ENCODE results near the gene CDK9.

CDK9 gene

DNA sequence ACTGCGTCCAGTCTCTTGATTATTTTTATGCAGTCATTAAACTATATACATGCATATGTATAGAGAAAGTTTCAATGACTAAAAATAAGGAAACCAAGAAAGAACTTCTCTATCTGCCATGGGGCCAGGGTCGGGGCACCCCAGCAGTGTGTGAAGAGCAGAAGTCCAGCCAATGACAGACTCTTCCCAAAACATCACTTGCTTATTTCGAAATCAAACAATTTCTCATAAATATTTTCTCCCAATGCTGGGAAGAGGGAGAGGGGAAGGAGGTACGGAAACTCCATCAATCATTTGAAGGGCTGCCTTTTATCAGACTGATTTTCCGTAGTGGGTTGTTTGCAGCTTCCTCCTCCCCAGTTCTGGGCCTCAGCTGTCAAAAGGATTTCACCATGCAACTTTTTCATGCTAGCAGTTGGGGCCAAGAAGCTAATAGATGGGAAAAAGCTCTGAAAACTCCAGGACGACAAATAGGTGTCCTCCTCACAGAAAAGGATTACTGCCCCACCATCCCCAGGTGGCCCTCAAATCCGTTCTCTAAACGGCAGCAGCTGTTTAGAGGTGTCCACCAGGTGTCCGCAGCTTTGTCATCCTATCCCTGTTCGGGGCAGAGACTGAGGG, 16.2 kb downstream of the CDK9 start:
- in situ Hi-C loops (cut with MboI; ENCODE audit: low sequenced_read_pairs), result no loop called here

DNA sequence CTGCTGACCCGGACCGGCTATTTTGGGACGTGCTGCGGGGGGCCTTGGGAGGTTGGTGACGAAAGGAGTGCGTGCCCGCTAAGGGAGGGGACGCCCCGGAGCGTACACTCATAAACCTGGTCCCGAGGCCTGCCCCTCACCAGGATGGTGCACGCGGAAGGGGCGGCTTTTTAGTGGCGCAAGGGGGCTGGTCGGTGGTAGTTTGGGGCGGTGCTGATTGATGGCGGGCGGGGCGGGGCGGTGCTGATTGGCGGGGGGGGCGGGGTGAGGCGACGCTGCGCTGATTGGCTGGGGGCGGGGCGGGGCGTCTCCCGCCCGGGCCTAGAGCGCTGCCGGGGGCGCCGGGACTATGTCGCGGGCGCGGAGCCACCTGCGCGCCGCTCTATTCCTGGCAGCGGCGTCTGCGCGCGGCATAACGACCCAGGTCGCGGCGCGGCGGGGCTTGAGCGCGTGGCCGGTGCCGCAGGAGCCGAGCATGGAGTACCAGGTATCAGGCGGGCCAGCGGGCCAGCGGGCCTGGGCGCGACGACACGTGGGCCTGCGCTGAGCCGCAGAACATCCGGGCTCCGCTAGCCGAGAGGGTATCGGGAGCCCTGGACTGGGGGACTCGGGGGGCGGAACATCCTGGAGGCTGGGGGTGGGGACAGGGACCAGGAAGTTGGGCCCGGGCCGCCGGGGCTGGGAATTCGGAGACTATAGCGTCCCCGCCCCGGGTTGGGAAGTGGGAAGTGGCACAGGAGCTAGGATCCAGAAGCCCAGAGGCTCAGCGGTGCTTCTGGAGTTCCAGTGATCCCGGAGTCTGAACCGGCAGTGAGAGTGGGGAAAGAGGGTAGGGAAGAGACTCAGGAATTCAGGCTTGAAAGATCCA, 17.0 kb downstream of the CDK9 start, which contains the start of gene FPGS:
FPGS (plus strand) TSS at position 307 of the 868 bp plus-strand sequence; CDS start at position 350, 43 bp downstream.
- in situ Hi-C loops (cut with MboI; ENCODE audit: low sequenced_read_pairs), result no loop called here

DNA sequence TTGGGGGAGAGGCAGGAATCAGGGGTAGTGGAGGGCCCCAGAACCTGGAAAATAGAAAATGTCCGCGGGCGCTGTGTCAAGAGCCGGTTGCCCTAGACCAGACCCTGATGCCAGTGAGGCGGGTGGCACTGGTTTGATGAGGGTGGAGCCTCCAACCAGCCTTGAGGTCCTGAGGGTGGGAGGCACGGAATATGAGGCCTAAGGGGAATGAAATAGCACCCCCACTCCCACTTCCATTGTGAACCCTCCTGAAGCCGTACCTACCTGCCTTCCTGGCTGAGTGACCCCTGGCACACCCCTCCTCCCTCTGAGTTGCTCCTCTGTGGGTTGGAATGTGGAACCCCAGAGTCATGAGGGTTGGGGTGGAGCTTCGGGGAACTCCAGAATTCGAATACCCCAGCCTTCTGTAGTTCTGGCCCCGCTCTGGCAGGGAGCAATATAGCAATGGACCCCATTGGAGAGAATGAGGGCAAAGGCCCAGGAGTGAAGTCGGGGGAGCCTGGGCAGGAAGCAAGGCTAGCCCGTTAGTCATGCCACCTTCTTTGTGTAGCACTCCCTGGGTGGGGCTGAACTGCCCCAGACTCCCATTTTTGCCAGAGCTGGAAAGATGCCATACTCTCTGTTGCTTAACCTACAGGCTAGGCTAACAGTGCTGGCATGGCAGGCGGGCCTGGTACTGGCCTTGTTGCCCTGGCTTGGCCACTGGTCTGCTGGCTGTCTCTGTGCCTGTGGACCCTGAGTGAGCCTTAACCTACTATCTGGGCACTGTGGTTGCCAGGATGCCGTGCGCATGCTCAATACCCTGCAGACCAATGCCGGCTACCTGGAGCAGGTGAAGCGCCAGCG, 17.9 kb downstream of the CDK9 start:
- in situ Hi-C loops (cut with MboI; ENCODE audit: low sequenced_read_pairs), result no loop called here

DNA sequence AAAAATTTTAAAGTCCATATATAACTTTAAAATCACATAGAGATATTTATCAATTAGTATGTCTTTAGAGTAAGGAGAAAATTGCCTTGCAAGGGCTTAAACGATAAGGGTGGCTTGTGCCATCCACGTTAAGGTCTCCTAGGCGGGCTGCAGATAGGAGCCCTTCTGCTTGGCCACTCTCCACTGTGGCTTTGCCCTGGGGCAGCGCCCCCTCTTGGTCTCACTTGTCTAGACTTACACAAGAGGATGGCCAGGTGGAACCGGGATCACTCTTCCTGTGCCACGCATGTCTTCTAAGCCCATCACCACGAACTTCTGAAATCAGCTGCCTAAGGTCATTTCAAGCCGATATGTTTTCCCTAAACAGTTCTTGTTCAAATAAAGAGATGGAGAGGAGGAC, 19.8 kb downstream of the CDK9 start:
- in situ Hi-C loops (cut with MboI; ENCODE audit: low sequenced_read_pairs), result no loop called here

DNA sequence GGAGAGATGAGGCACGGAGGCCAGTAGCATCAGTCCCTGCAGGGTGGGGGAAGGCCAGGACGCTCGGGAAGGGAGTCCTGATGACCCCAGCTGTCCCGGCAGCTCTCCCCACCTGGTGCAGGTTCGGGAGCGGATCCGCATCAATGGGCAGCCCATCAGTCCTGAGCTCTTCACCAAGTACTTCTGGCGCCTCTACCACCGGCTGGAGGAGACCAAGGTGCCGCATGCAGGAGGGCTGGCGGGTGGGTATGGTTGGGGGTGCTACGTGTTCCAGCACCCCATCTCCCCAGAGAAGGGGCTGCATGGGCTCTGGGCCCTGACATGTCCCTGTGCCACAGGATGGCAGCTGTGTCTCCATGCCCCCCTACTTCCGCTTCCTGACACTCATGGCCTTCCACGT, 21.0 kb downstream of the CDK9 start:
- in situ Hi-C loops (cut with MboI; ENCODE audit: low sequenced_read_pairs), result no loop called here

DNA sequence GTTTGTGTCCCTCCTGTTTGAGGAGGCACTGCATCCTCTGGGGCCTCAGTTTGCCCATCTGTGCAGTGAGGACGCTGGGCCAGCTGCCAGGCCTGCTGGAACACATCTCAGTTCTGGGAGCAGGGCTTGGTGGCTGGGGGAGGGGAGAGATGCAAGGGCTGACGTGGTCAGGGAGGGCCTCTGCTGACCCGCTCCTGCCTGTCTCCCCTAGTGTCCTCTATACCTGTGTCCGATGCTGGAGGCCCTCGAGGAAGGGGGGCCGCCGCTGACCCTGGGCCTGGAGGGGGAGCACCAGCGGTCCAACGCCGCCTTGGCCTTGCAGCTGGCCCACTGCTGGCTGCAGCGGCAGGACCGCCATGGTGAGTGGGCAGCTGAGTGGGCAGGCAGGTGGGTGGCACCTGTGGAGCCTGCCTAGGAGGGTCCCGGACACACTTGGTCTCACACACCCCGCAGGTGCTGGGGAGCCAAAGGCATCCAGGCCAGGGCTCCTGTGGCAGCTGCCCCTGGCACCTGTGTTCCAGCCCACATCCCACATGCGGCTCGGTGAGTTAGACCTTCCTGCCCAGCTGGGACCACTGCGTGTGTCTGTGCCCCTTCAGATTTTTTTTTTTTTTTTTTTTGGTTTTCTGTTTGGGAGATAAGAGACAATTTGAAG, 22.6 kb downstream of the CDK9 start:
- in situ Hi-C loops (cut with MboI; ENCODE audit: low sequenced_read_pairs), result no loop called here

DNA sequence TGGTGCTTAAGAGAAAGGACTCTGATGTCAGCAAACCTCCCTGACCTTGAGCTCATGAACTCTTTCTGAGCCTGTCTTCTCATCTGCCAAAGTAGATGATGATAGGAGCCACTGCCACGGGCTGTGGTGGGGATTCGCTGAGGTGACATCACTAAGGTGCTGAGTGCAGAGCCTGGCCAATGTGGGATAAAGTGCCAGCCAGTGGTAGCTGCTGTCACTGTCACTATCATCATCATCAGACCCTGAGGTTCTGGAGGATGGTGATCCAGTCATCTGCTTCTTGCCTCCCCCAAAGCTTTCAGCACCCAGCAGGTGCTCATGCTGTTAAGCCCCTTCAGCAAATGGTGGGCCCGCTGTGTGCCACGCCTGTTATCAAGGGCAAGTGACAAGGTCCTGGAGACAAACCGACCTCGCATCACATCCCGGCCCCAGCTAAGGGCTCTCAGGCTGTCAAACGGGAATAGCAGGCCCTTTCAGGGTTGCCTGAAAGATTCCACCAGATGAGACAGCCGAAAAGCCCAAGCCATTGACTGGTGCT, 23.2 kb downstream of the CDK9 start:
- in situ Hi-C loops (cut with MboI; ENCODE audit: low sequenced_read_pairs), result no loop called here

DNA sequence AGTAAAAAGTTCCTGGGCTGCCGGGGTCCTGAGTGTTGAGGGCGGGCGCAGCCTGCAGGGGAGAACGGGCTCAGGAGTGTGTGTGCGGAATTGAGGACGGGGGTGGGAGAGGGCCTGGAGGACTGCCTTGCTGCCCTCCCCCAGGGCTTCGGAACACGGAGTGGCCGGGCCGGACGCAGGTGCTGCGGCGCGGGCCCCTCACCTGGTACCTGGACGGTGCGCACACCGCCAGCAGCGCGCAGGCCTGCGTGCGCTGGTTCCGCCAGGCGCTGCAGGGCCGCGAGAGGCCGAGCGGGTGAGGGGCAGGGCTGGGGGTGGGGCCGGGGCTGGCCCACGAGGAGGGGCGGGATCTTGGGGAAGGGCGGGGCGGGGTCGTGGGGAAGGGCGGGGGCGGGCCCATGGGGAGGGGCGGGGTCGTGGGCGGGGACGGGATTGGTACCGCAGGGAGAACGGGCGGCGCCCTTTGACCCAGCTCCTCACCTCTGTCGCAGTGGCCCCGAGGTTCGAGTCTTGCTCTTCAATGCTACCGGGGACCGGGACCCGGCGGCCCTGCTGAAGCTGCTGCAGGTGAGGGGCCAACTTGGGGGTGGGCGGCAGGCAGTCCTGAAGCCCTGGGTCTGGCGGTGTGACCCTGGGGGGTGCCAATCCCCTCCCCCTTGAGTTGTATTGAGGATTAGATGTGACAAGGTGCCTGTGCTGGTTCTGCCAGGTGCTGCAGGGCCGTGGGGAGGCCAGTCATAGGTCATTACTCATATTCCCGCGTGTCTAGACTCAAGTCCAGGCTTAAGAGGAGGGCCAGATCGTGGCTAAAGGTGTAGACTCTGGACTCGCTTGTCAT, 23.9 kb downstream of the CDK9 start:
- in situ Hi-C loops (cut with MboI; ENCODE audit: low sequenced_read_pairs), result no loop called here

DNA sequence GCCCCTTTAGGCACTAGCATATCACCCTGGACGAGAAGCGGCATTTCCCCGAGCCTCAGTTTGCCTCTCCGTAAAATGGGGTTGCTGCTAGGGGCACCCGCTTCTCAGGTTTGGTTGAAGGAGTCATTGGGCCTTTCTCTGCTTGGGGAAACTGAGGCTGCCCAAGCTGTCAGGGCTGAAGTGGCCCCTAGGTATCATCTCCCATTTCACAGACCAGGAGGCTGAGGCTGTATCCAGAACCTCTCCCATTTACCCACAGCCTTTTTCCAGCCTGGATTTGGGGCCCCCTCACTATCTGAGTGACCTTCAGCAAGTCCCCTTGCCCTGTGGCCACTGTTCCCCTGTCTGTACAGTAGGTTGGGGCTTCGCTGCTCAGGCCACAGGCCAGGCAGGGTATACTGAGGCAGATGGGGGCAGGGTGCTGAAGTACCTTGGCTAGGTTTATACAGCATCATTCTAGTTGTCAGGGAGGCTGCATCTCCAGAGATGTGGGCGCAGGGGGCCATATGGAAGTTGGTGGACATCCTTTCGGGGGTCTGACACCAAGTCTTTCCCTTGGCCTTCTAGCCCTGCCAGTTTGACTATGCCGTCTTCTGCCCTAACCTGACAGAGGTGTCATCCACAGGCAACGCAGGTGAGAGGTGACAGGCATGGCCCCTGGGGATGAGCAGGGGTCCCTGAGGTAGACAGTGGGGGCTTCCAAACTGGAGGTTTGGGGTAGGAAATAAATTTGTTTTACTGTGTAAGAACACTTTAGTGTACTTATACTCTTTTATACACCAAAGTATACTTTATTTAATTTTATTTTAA, 24.7 kb downstream of the CDK9 start:
- in situ Hi-C loops (cut with MboI; ENCODE audit: low sequenced_read_pairs), result no loop called here

DNA sequence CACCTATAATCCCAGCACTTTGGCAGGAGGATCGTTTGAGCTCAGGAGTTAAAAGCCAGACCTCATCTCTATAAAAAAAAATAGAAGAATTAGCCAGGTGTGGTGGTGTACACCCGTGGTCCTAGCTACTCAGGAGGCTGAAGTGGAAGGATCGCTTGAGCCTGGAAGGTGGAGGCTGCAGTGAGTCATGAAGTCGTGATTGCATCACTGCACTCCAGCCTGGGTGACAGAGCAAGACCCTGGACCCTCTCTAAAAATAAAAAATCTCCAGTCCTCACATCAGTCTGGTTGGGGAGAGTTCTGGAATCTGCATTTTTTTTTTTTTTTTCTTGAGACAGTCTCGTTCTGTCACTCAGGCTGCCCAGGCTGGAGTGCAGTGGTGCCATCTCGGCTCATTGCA, 26.2 kb downstream of the CDK9 start:
- in situ Hi-C loops (cut with MboI; ENCODE audit: low sequenced_read_pairs), result no loop called here

DNA sequence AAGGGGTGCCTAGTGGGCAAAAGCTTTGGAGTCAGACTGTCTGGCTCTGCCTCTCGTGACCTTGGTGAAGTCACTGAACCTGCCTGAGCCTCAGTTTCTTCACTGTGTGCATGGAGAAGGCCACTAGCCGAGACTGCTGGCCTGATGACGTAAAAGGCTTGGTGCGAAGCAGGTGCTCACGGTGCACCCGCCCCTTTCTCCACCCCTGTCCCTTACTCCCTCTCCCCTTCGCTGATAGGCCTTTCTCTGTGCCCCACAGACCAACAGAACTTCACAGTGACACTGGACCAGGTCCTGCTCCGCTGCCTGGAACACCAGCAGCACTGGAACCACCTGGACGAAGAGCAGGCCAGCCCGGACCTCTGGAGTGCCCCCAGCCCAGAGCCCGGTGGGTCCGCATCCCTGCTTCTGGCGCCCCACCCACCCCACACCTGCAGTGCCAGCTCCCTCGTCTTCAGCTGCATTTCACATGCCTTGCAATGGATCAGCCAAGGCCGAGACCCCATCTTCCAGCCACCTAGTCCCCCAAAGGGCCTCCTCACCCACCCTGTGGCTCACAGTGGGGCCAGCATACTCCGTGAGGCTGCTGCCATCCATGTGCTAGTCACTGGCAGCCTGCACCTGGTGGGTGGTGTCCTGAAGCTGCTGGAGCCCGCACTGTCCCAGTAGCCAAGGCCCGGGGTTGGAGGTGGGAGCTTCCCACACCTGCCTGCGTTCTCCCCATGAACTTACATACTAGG, 27.3 kb downstream of the CDK9 start:
- in situ Hi-C loops (cut with MboI; ENCODE audit: low sequenced_read_pairs), result no loop called here

DNA sequence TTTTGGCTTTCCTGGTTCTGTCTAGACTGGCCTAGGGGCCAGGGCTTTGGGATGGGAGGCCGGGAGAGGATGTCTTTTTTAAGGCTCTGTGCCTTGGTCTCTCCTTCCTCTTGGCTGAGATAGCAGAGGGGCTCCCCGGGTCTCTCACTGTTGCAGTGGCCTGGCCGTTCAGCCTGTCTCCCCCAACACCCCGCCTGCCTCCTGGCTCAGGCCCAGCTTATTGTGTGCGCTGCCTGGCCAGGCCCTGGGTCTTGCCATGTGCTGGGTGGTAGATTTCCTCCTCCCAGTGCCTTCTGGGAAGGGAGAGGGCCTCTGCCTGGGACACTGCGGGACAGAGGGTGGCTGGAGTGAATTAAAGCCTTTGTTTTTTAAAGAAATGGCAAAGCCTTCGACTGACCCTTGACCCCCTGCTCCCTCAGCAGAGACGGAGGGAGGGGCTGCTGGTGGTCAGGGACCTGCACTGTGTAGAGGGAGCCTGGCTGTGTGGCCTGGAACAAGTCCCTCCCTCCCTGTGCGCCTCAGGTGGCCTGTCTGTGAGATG, 27.9 kb downstream of the CDK9 start:
- in situ Hi-C loops (cut with MboI; ENCODE audit: low sequenced_read_pairs), result no loop called here

DNA sequence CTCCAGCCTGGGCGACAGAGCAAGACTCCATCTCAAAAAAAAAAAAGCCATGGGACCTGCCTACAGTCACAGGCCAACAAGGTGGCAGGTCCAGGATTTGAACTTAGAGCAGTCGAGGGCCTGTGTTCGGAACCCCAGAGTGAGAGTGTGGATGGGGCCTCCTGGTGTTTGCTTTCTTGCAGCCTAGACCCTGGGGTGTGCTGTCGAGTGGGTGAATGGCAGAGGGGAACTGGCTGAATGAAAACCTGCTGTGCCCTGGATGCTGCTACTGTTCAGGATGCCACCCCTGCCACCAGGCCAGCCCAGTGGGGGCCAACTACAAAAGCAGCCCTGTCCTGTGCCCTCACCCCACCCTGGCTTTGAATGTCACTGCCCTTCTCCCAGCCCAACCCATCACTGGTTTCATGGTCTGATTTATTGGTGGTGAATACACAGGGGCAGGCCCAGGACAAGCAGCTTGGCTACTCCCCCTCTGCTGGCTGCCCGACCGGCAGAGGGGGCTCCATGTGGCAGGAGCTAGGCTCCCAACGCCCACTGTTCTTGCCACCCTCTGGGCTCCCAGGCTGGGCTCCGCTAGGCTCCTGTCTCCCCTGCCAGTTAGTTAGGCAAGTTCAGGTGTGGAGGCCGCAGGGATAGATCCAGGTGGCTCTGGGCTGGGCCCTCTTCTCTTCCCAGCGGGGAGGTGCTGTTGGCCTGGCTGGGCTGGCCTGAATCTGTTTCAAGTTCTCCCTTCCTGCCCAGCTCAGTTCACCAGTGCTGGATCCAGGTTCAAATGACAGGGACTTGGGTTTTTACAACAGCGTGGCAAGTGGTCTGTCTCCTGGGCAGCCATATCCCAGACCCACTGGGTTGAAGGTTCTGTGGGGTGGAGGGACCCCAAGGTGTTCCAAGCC, 29.0 kb downstream of the CDK9 start:
- in situ Hi-C loops (cut with MboI; ENCODE audit: low sequenced_read_pairs), result no loop called here

DNA sequence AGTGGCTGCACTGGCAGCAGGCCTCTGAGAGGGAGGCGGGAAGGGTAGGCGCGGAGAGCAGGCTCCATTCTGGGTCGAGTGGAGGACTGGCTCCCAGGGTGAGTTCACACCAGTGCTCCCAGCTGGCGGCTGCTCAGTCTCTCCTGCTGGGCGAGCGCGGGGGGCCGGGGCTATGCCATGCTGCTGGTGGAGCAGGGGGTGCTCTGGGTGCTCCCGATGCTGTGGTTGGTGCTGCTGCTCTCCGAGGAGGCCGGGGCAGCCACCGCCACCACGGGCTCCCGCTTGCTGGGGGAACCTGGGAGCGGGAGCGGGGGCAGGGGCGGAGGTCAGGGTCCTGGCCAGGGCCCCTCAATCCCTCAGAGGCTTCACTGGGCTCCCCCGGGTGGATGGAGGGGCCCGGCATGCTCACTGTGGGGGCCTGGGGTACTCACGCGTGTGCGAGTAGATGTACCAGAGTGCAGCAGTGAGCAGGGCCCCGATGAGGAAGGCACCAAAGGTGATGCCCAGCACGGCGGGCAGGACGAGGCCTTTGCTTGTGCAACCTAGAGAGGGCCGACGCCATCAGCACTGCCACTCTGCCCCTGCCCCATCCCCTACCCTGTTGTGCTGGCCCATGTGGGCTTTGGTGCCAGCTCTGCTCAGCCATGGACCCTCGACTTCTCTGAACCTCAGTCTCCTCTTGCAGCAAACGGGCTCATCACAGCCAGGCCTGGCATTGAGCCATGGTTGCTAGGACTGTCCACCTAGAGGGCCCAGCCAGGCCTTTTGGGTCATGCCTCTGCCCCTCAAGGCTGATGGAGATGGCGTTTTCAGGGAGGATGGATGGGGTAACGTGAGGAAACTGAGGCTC, 29.9 kb downstream of the CDK9 start:
- in situ Hi-C loops (cut with MboI; ENCODE audit: low sequenced_read_pairs), result no loop called here

DNA sequence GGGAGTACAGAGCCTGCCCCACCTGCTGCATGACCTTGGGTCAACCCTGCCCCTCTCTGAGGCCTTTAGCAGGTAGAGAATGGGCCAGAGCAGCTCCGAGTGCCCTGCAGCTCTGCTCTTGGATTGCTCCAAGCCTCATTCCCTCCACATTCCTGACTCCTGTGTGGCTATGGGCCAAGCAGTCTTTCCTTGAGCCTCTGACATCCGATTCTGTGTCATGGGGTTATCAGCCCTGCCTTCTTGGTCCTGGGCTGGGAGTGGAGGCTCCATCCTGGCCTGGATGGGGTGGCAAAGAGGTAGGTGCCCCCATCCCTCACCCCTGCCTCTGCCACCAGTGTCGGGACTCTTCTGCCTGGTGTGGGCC, 30.5 kb downstream of the CDK9 start:
- in situ Hi-C loops (cut with MboI; ENCODE audit: low sequenced_read_pairs), result no loop called here

DNA sequence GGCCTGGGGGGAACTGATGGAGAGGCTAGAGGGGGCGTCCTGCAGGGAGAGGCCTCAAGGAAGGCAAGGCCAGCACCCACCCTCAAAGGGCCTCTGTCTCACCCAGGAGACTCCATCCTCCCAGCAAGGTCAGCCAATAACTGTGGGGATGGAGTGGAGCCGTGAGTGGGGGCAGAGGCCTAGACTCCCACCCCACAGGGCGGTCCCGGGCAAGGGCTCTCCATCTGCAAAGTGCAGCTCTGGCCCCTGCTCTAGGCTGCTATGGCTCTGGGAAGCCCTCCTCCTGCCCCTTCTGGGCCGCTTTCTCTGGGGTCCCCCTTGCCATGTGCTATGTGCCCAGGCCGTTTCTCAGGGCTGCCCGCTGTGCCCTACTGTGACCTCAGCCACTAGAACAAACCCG, 30.9 kb downstream of the CDK9 start:
- in situ Hi-C loops (cut with MboI; ENCODE audit: low sequenced_read_pairs), result no loop called here

Data from HL-60/S4 treated with phorbol 12-myristate 13-acetate at 8.2 ng/mL for 4 days and 3 days (cell line).